Occipital lobe (tissue), 2 donors: ENCODE results near the gene CNDP1. TPM values are rescaled to one million over a fixed set of nuclear protein-coding genes. Genes with fewer than 3 reads are reported as not detected.

Source experiments
- DNase-seq: peaks from one replicate; lab custom pipeline; 2025; lab: John Stamatoyannopoulos, UW
- total RNA-seq: library from RNA; depleted of rRNA; stranded (reverse); fragments of >200 nt; gene quantifications from one replicate; pipeline ENCODE4 v1.2.3, GENCODE V29; 2014

CNDP1 gene
- total RNA-seq, 1 donor from 2014 or later: 0.16 TPM

DNA sequence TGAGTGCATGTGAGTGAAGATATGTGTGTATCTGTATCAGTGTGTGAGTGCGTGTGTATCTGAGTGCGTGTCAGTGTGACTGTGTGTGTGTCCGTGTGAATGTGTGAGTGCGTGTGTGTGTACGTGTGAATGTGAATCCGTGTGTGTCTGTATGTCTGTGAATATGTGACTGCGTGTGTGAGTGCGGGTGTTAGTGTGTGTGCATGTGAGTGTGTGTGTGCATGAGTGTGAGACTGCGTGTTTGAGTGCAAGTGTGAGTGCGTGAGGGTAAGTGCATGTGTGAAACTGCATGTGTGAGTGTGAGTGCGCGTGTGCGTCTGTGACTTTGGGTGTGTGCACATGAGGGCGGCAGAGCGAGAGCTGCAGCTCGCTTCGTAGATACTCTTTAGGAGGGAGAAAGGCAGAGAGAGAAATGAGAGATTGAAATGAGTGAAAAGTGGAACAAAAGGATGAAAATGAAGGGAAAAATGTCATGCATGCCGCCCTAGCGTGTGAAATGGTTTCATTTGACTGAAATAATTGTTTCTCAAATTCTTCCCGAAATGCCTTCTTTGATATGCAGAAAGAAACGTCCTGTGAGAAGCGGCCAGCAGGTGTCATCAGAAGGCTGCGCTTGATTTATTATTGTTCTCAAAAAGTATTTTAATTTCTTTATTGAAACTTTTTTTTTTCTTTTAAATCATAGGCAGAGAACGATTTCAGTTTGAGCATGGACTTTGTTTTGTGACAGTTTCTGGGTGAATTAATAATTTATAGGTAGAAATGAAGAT lies 88.9 kb downstream of the CNDP1 start:
- DNase-seq: no peak

DNA sequence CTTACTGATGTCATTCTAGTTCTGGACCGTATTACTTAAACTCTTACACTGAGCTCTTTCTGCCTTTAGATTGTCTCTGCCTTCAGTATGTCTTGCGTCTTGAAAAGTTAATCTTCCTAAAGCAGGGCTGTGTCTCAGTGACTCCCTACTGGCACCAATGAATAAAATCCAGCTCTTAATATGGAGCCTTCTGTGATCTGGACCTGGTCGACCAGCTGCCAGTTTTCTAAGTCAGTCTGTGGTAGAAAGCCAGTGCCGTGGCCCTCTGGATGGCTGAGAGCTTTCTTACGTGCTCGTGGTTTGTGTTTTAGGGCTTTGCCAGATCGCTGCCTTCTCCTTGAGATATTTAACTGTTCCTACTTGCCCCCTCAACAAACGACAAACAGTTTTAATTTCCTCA lies 90.2 kb downstream of the CNDP1 start:
- no peak for DNase-seq

DNA sequence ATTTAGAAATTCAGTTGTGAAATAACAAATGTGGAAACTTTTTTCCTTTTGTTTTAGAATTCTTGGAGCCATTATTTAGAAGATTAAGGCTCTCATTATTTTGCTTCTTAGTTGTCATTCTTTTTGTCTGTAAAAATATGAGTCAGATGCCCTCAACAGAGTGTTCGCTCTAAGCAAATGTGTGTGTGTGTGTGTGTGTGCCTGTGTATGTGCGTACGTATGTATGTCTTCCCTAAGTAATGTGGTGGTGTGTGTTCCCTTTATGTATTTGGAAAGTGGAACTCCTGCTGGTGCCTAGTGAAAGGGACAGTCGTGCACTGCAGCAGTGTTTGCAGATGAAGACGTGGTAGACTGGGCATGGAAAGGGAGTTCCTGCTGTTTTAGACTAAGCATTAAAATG lies 90.9 kb downstream of the CNDP1 start:
- DNase-seq: no peak

DNA sequence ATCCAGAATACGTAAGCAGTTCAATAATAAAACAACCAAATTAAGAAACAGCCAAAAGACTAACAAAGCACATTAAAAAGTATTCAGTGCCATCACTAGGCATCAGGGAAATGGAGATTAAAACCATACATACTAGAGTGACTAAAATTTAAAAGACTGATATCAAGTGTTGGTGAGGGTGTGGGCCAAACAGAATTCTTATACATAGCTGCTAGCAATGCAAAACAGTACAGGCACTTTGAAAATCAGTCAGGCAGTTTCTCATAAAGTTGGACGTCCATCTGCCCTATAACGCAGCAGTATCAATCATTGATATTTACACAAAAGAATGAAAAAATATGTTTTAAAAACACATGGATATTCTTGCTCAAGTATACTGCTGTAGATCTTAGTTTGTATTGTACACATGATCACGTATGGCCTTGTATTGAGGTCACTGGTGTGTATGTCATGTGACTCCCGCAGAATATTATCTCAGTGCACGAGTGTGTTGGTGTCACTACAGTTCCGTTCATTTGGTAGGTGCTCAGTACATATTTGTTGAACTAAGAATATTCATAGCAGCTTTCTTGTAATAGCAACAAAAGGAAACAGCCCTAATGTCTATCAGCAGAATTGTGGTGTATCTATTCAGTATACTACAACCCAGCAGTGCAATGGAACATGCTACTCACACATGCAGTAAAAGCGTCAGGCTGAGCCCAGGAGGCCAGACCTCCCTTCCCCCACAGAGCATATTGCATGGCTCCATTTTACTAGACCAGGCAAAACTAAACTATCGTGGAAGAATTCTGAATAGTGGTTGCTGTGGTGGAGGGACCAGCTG lies 92.0 kb downstream of the CNDP1 start:
- no peak for DNase-seq

DNA sequence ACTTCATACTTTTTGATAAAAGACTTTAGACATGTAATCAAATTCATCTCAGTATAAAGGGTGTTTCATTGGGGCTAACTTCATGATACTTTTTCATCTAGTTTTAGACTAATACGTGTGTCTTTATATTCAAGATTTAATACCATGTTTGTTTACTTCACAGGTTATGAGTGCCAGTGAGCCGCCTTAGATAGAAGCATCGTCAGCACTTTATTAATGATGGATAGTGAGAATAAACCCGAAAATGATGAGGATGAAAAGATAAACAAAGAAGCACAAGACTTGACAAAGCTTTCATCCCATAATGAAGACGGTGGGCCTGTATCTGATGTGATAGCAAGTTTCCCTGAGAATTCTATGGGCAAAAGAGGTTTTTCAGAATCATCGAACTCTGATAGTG lies 96.5 kb downstream of the CNDP1 start:
- no peak for DNase-seq

DNA sequence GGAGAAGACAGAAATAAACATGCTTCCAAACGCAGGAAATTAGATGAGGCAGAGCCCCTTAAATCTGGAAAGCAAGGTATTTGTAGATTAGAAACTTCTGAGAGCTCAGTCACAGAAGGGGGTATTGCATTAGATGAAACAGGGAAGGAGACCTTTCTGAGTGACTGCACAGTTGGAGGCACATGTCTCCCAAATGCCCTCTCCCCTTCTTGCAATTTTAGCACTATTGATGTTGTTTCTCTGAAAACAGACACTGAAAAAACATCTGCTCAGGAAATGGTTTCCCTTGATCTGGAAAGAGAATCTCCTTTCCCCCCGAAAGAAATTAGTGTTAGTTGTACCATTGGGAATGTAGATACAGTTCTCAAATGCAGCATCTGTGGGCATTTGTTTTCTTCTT lies 96.9 kb downstream of the CNDP1 start:
- no peak for DNase-seq

DNA sequence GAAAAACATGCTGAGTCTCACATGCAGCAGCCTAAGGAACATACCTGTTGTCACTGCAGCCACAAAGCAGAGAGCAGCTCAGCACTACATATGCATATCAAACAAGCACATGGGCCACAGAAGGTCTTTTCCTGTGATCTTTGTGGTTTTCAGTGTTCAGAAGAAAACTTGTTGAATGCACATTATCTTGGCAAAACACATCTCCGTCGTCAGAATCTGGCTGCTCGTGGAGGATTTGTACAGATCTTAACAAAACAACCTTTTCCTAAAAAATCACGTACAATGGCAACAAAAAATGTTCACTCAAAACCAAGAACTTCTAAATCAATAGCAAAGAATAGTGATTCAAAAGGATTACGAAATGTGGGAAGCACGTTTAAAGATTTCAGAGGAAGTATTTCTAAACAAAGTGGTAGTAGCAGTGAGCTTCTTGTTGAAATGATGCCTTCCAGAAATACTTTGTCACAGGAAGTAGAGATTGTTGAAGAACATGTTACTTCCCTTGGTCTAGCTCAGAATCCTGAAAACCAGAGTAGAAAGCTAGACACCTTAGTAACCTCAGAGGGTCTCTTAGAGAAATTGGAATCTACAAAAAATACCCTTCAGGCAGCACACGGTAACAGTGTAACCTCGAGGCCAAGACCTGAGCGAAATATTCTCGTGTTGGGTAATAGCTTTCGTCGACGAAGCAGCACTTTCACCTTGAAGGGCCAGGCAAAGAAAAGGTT lies 97.5 kb downstream of the CNDP1 start:
- no peak for DNase-seq

DNA sequence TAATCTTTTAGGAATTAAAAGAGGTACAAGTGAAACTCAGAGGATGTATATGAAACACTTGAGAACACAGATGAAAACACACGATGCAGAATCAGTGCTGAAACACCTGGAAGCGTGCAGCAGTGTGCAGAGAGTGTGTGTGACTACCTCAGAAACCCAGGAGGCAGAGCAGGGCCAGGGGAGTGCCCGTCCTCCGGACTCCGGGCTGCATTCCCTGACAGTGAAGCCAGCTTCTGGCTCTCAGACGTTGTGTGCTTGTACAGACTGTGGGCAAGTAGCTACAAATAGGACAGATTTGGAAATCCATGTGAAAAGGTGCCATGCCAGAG lies 98.0 kb downstream of the CNDP1 start:
- DNase-seq: no peak

DNA sequence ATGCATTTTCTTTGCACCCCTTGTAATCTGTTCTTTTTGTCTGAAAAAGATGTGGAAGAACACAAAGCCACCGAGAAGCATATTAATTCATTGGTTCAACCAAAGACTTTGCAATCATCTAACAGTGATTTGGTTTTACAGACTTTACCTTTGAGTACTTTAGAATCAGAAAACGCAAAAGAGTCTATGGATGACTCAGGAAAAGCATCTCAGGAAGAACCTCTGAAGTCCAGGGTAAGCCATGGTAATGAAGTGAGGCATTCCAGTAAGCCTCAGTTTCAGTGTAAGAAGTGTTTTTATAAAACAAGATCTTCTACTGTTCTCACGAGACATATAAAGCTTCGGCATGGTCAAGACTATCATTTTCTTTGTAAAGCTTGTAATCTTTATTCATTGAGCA lies 98.6 kb downstream of the CNDP1 start:
- DNase-seq: no peak

DNA sequence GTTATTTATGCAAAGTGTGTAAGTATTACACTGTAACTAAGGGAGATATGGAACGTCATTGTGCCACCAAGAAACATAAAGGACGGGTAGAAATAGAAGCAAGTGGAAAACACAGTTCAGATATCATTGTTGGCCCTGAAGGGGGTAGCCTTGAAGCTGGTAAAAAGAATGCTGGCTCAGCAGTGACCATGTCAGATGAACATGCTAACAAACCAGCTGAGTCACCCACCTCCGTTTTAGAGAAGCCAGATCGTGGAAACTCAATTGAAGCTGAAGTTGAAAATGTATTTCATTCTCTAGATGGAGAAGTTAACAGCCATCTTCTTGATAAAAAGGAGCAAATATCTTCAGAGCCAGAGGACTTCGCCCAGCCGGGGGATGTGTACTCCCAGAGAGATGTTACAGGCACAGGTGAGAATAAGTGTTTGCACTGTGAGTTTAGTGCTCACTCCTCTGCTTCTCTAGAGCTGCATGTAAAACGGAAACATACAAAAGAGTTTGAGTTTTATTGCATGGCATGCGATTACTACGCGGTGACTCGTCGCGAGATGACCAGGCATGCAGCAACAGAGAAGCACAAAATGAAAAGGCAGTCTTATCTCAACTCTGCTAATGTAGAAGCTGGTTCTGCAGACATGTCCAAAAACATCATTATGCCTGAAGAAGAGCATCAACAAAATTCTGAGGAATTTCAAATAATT lies 99.5 kb downstream of the CNDP1 start:
- no peak for DNase-seq

DNA sequence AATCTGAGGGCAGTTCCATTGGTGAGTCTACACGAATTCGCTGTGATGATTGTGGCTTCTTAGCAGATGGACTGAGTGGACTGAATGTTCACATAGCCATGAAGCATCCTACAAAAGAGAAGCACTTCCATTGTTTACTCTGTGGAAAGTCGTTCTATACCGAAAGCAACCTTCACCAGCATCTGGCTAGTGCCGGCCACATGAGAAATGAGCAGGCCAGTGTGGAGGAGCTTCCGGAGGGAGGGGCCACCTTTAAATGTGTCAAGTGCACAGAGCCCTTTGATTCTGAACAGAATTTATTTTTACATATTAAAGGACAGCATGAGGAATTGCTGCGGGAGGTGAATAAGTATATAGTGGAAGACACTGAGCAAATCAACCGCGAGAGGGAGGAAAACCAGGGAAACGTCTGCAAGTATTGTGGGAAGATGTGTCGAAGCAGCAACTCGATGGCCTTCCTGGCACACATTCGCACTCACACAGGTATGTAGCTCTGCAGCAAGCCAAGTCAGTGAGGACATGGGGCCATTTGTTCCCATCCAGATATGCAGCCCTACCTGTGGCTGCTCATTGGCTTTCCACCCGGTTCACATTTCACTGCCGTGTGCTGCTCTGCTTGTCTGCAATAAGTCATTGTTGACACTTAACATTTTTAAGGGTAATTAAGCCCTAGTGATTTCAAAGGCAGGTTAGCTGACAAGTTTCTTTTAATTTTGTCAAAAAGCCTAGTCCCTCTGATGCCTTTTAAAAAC lies 101.1 kb downstream of the CNDP1 start:
- DNase-seq: no peak

Other genes with a start within 250 kb of the CNDP1 start
- gene CYB5A, start 242.5 kb upstream of the CNDP1 start, total RNA-seq: 15.3 TPM
- gene C18orf63, start 218.7 kb upstream of the CNDP1 start, total RNA-seq: not detected
- 12.3 TPM for gene DIPK1C, start 77.2 kb upstream of the CNDP1 start, total RNA-seq
- 32.6 TPM for gene CNDP2, start 38.1 kb upstream of the CNDP1 start, total RNA-seq
- gene ZNF407, start 63.4 kb downstream of the CNDP1 start, total RNA-seq: 31.4 TPM